Measurements from ENCODE around the gene MTHFD1.
"Not testable (repeated sequence)": the region's sequence is repeated elsewhere in the genome, so short reads cannot be mapped to it uniquely, and the experiment has no call there.

GRCh38 chr14:64393189-64393726, 5.1 kb downstream of the MTHFD1 start:
- TF ChIP-seq, protein P1, sequence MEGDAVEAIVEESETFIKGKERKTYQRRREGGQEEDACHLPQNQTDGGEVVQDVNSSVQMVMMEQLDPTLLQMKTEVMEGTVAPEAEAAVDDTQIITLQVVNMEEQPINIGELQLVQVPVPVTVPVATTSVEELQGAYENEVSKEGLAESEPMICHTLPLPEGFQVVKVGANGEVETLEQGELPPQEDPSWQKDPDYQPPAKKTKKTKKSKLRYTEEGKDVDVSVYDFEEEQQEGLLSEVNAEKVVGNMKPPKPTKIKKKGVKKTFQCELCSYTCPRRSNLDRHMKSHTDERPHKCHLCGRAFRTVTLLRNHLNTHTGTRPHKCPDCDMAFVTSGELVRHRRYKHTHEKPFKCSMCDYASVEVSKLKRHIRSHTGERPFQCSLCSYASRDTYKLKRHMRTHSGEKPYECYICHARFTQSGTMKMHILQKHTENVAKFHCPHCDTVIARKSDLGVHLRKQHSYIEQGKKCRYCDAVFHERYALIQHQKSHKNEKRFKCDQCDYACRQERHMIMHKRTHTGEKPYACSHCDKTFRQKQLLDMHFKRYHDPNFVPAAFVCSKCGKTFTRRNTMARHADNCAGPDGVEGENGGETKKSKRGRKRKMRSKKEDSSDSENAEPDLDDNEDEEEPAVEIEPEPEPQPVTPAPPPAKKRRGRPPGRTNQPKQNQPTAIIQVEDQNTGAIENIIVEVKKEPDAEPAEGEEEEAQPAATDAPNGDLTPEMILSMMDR (IDR thresholded peaks at IDR 0.05; ENCODE audit: poor library complexity), result not testable (repeated sequence)
- not testable (repeated sequence) for TF ChIP-seq EZH2 (IDR thresholded peaks at IDR 0.05; ENCODE audit: borderline replicate concordance); EZH2phosphoT487 (IDR thresholded peaks at IDR 0.05; ENCODE audit: low read depth, severe bottlenecking, unreplicated experiment)
